Fibroblast of peridontal ligament (primary cell): Measurements from ENCODE around the gene TMEM52.
"Not testable (repeated sequence)": the region's sequence is repeated elsewhere in the genome, so short reads cannot be mapped to it uniquely, and the experiment has no call there.

ENCODE experiments used
- DNase-seq: peaks from one replicate; pipeline ENCODE4 v3.0.0-alpha.2; 2010; ENCODE audit errors: extremely low read depth

Gene TMEM52

GRCh38 chr1:1894354-1895059 lies 24.6 kb downstream of the TMEM52 start:
- DNase-seq, result no peak

- no peak for DNase-seq
Observed at GRCh38 chr1:1893997-1894353, 25.1 kb downstream of the TMEM52 start.

- DNase-seq, result no peak
Observed at GRCh38 chr1:1893291-1893985, 25.6 kb downstream of the TMEM52 start.

GRCh38 chr1:1892763-1893120 lies 26.3 kb downstream of the TMEM52 start:
- no peak for DNase-seq

- DNase-seq, result no peak
Observed at GRCh38 chr1:1892079-1892762, 26.9 kb downstream of the TMEM52 start.

- peak; percentile 38 for DNase-seq
Observed at GRCh38 chr1:1891349-1892078, 27.6 kb downstream of the TMEM52 start.

- peak; percentile 79 for DNase-seq
Observed at GRCh38 chr1:1890506-1891348, 28.4 kb downstream of the TMEM52 start, which contains the start of gene GNB1. GNB1 (minus strand) TSS chr1:1891087; CDS start chr1:1825453, 65,634 bp downstream.

GRCh38 chr1:1889847-1890505 lies 29.1 kb downstream of the TMEM52 start:
- DNase-seq, result peak; percentile 29

- peak; percentile 43 for DNase-seq
Observed at GRCh38 chr1:1889090-1889750, 29.9 kb downstream of the TMEM52 start.

GRCh38 chr1:1883890-1884289 lies 35.2 kb downstream of the TMEM52 start:
- DNase-seq, result not testable (repeated sequence)

GRCh38 chr1:1883092-1883873 lies 35.8 kb downstream of the TMEM52 start:
- DNase-seq, result no peak

GRCh38 chr1:1881727-1882126 lies 37.4 kb downstream of the TMEM52 start:
- no peak for DNase-seq

- no peak for DNase-seq
Observed at GRCh38 chr1:1880617-1881312, 38.3 kb downstream of the TMEM52 start.

GRCh38 chr1:1879942-1880341 lies 39.1 kb downstream of the TMEM52 start:
- no peak for DNase-seq

GRCh38 chr1:1877865-1878436 lies 41.1 kb downstream of the TMEM52 start:
- DNase-seq, result no peak

- DNase-seq, result no peak
Observed at GRCh38 chr1:1876335-1876930, 42.6 kb downstream of the TMEM52 start.

GRCh38 chr1:1875932-1876331 lies 43.1 kb downstream of the TMEM52 start:
- no peak for DNase-seq

- no peak for DNase-seq
Observed at GRCh38 chr1:1874901-1875300, 44.2 kb downstream of the TMEM52 start.
